ENCODE measurements around the gene VSTM4.

The VSTM4 gene

DNA sequence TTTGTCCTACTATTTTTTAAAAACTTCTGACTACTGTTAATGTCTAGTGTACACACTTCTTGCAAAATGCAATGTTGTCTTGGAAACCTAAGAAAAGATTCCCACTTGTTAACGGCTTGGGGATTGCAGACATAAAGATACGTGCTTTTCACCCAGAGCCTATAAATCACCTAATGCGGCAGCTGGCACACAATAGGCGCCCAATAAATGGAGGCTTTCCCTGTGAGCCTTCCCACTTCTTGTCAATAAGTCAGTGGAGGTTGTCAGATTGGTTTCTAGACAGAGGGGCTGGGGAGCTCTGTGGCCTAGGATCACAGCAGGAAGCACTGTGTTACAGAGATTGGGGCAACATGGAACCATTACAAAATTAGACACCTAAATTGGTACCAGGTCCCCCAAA is 74.7 kb downstream of the VSTM4 start:
- DNase-seq (ENCODE audit: low read depth), result no peak

DNA sequence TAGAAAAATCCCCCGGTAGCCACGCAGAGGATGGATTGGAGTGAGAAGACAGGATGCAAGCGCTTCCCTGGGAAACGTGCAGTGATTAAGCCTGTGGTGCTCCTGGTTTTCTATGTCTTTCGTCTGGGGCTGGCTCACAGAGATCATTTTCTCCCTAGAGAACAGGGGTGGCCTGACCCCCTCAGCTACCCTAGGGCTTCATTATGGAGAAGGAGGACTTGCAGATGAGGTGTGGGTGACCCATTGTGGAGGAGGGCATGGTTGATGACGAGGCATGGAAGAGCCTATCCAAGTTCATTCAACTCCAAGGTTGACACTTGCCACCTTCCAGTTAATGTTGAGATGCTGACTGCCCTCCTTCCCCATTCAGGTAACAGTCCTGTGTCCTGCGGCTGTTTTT is 75.9 kb downstream of the VSTM4 start:
- no peak for DNase-seq (ENCODE audit: low read depth)

DNA sequence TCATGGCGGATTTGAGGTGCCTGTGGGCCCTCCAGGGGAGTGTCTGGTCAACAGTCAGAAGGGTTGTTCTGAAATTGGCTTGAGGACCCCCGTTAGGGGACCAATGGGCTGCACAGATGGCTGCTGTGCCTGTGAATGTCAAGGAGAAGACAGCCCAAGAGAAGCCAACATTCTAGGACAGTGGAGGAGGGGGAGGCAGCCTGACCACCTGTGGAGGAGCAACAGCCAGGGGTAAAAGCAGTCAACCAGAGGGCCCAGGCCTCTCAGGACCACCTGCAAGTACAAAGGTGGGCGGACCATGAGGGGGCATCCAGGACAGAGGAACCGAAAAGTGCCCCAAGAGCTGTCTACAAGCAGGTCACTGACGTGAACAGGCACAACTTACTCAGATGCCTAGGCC is 76.6 kb downstream of the VSTM4 start:
- no peak for DNase-seq (ENCODE audit: low read depth)

DNA sequence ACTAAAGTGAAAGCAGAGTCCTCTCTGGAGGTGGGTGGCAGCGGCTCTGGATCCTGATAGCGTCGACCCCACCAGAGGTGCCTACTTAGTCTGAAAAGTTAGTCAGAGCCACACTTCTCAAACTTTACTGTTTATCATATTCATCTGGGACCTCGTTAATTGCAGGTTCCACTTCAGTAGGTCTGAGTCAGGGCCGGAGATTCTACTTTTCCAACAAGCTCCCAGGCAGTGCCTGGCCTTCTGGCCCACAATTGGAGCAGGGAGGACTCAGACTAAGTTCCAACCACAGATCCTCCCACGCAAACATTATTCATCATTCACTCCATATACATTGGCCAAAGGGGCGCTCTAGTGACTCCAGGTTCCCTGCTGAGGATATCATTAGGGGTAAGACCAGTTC is 78.1 kb downstream of the VSTM4 start:
- DNase-seq (ENCODE audit: low read depth), result no peak

GRCh38 chr10:49036638-49037037 is 78.7 kb downstream of the VSTM4 start:
- no peak for DNase-seq (ENCODE audit: low read depth)

DNA sequence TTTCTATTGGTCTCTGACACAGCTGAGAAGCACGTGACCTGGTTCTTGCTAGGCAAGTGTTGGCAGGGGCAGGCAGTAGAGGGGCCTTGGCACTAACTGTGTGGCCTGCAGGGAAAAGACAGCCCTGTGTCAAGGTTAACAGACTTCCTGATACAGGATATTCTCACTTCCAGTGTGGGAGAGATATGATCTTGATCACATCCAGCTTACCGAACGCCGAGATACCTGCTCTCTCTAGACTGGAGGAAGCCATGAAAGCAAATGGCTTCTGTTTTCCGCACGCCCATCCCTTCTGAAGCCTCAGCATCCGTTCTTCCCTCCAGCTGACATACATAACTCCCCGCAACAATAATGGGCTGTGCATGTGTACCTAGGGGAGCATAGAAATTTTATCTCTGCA is 79.4 kb downstream of the VSTM4 start:
- DNase-seq (ENCODE audit: low read depth), result no peak

GRCh38 chr10:49034925-49035324 is 80.4 kb downstream of the VSTM4 start:
- DNase-seq (ENCODE audit: low read depth), result no peak

DNA sequence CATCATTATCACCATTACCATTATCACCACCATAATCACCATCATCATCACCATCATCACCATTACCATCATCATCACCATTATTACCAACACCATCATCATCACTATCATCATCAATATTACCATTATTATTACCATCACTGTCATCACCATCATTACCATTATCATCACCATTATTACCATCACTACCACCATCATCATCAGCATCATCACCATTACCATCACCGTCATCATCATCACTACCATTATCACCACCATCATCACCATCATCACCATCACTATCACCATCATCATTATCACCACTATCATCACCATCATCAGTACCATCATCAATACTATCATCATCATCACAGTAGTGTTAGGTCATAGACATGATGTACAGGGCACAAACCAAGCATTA is 81.4 kb downstream of the VSTM4 start:
- no peak for DNase-seq (ENCODE audit: low read depth)

DNA sequence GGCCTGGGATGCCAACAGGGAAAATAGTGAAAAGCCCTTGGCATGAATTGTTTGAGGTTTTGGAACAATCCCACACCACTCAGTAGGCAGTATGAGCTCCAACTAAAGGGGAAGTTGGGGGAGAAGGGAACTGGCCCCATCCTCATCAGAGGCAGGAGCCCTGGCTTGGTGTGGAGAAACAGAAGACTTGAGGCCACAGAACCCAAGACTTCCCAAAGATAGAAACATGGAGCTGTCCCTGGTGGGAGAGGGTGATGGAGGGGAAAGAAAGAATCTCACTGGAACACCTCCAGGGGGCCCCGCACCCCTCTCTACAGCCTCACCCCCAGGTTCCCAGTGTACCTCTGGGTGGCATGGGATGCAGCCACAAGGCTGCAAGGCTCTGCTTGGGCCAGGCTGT is 85.7 kb downstream of the VSTM4 start:
- DNase-seq (ENCODE audit: low read depth), result no peak

DNA sequence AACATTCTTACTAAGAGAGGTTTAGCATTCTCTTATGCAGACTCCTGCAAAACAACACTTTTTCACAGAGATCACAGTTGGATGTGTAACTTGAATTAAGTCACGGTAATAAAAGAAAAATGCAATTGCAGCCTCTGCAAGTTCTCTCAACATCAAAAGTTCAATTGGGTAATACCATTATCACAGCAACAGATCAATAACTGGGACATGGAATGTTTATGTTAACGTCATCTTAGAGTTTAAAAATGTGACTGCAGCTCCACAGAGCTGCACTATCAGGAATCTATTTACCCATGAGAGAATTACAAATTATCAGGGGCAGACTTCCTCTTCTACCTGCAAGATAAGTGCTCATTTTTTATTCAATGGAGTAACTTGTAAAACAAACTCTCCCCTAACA is 86.7 kb downstream of the VSTM4 start:
- DNase-seq (ENCODE audit: low read depth), result no peak

GRCh38 chr10:49025347-49025983 is 89.9 kb downstream of the VSTM4 start:
- no peak for DNase-seq (ENCODE audit: low read depth)

GRCh38 chr10:49024484-49024883 is 90.8 kb downstream of the VSTM4 start:
- DNase-seq (ENCODE audit: low read depth), result no peak

DNA sequence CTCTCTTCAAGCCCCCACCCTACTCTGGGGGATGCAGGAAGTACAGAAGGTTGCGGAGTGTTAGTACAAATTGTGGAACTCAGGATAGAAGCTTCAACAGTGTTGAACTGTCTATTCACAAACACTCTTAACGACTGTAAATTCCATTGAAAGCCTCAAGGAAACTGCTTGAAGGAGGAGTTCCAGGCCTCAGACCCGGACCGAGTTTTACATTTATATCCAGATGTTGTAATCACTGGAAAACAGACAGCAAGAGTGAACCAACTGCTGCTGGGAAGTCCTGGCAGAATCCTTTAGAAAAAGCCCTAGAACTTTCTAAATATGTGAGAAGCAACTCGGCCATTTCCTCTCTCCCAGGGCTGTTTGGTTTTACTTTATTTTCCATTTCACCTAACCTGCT is 91.6 kb downstream of the VSTM4 start:
- no peak for DNase-seq (ENCODE audit: low read depth)

GRCh38 chr10:49023071-49023470 is 92.3 kb downstream of the VSTM4 start:
- DNase-seq (ENCODE audit: low read depth), result no peak

- no peak for DNase-seq (ENCODE audit: low read depth)
Observed at GRCh38 chr10:49021685-49022084, 93.6 kb downstream of the VSTM4 start.

DNA sequence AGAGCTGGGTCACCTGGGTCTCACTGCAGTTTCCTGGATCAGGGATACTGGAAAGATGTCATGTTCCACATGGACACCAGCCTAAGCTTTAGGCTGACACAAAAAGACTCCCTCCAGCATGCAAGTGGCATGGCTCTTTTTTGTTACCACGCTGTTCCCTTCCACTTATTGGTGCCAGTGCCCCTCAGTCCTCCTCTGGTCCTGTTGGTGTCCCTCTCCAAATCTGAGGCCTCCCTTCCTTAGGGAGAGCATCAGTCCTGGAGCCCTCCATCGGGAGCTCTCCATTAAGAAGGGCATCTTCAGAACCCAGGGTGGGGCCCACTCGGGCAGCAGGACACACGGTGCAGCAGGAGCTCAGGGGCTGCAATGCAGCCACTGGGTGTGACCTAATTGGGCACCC is 99.6 kb downstream of the VSTM4 start:
- DNase-seq (ENCODE audit: low read depth), result no peak

- DNase-seq (ENCODE audit: low read depth), result no peak
Observed at GRCh38 chr10:49012603-49013002, 102.7 kb downstream of the VSTM4 start.

GRCh38 chr10:49011756-49012155 is 103.6 kb downstream of the VSTM4 start:
- DNase-seq (ENCODE audit: low read depth), result no peak

GRCh38 chr10:49010865-49011264 is 104.5 kb downstream of the VSTM4 start:
- DNase-seq (ENCODE audit: low read depth), result no peak

GRCh38 chr10:49010295-49010694 is 105.0 kb downstream of the VSTM4 start:
- no peak for DNase-seq (ENCODE audit: low read depth)

GRCh38 chr10:49009199-49009979 is 105.9 kb downstream of the VSTM4 start:
- no peak for DNase-seq (ENCODE audit: low read depth)

- no peak for DNase-seq (ENCODE audit: low read depth)
Observed at GRCh38 chr10:49008505-49009198, 106.7 kb downstream of the VSTM4 start.

GRCh38 chr10:49008091-49008490 is 107.2 kb downstream of the VSTM4 start:
- DNase-seq (ENCODE audit: low read depth), result no peak
